Body of pancreas (tissue), 4 donors: ENCODE results near the gene KLHL1. TPM values are rescaled to one million over a fixed set of nuclear protein-coding genes. Genes with fewer than 3 reads are reported as not detected.

Experiments
- ATAC-seq: fragments of 150-250 bp; one replicate; pipeline ENCODE4 v1.9.1; 2016
- DNase-seq, 4 donors: peaks; one replicate each; pipeline ENCODE4 v3.0.0-alpha.2; 2019
- H3K27ac ChIP-seq, 4 donors: fragments of 200-600 bp; sonication (generic); 1 replicate in 3 of 4; 2 replicates in 1 of 4; pipeline versions ENCODE4 v1.5.1 to v1.6.1; 2016 to 2019; ENCODE audit warnings: mild to moderate bottlenecking in 1 of 4, mixed read lengths in 1 of 4, moderate library complexity in 1 of 4
- H3K27me3 ChIP-seq, 2 donors: fragments of 200-600 bp; sonication (generic); one replicate each; pipeline ENCODE4 v1.6.0; 2016; ENCODE audit warnings: mild to moderate bottlenecking in 1 of 2
- H3K36me3 ChIP-seq, 2 donors: fragments of 200-600 bp; sonication (generic); replicated peaks in 1 of 2; 2 replicates each; pipeline ENCODE4 v1.5.1; 2016; ENCODE audit warnings: low read depth in 2 of 2; ENCODE audit not compliant: insufficient read depth in 1 of 2
- H3K4me1 ChIP-seq: fragments of 200-600 bp; sonication (generic); one replicate; pipeline ENCODE4 v1.6.0; 2016
- H3K4me3 ChIP-seq, 2 donors: fragments of 200-600 bp; sonication (generic); 1 replicate in 1 of 2; 2 replicates in 1 of 2; pipeline ENCODE4 v1.5.1; 2016 to 2019
- H3K9me3 ChIP-seq, 3 donors: fragments of 200-600 bp; sonication (generic); 1 replicate in 2 of 3; 2 replicates in 1 of 3; pipeline ENCODE4 v1.5.1; 2016
- CTCF ChIP-seq, 7 experiments: fragments of 450-650 bp in 4 of 7; fragments of 200-600 bp in 3 of 7; sonication (generic) in 3 of 7; IDR thresholded peaks; one replicate each; pipeline ENCODE4 v1.5.1; 2016 to 2019; ENCODE audit warnings: antibody characterized with exemption in 7 of 7
- POLR2A ChIP-seq, 3 donors: fragments of 450-650 bp; IDR thresholded peaks; one replicate each; pipeline ENCODE4 v1.6.1; 2016; ENCODE audit warnings: antibody characterized with exemption in 3 of 3, mild to moderate bottlenecking in 2 of 3
- WGBS, 2 donors: methylation state at CpG; one replicate each; pipeline ENCODE4 v1.1.5; 2017; 5-methylcytosine and 5-hydroxymethylcytosine counted together
- intact Hi-C: fragments of 100-400 bp; cut with DNase I; formaldehyde crosslinking; loops from one replicate; pipeline ENCODE4 v1.15.1; 2023
- total RNA-seq, 2 donors: library from RNA; depleted of rRNA; stranded (reverse); fragments of >200 nt; gene quantifications; one replicate each; pipeline ENCODE4 v1.1.0, GENCODE V29; 2016

The KLHL1 gene
- total RNA-seq, 2 donors from 2014 or later, result 0.26 TPM; not detected in 1

- WGBS, 2 donors, result 90% methylated on average over 2 of the region's 2 CpGs
- no peak for ATAC-seq
- DNase-seq, result no peak
Observed at GRCh38 chr13:69796256-69796655, 312.0 kb downstream of the KLHL1 start.

GRCh38 chr13:69793783-69794453, 314.3 kb downstream of the KLHL1 start:
- H3K27ac ChIP-seq, result no peak overlapping the region
- H3K27me3 ChIP-seq, result no peaks in the 10 kb centered on the region
- no peak overlapping the region for H3K4me3 ChIP-seq
- ATAC-seq (no peak), DNase-seq (no peak)
- no peaks in the 10 kb centered on the region for H3K9me3 ChIP-seq
- no peak for TF ChIP-seq CTCF (IDR thresholded peaks at IDR 0.05)
- no peak for TF ChIP-seq POLR2A (IDR thresholded peaks at IDR 0.05)
- intact Hi-C loops, result no loop called here
- H3K36me3 ChIP-seq, result no peaks in the 10 kb centered on the region
- no peaks in the 10 kb centered on the region for H3K4me1 ChIP-seq
- WGBS, 2 donors, result 31 to 37% methylated on average over 3 of the region's 3 CpGs

More at GRCh38 chr13:69796256-69796655, 312.0 kb downstream of the KLHL1 start:
- Histone ChIP-seq H3K27me3 (no peaks in the 10 kb centered on the region), H3K27ac (no peak overlapping the region), H3K36me3 (no peaks in the 10 kb centered on the region), H3K4me1 (no peaks in the 10 kb centered on the region), H3K4me3 (no peak overlapping the region), H3K9me3 (no peaks in the 10 kb centered on the region)
- TF ChIP-seq POLR2A (IDR thresholded peaks at IDR 0.05) (no peak), CTCF (IDR thresholded peaks at IDR 0.05) (no peak)
- intact Hi-C loops, result no loop called here

- no peak for DNase-seq
- Histone ChIP-seq H3K27me3 (no peaks in the 10 kb centered on the region), H3K4me1 (no peaks in the 10 kb centered on the region), H3K27ac (no peak overlapping the region), H3K4me3 (no peak overlapping the region), H3K36me3 (no peaks in the 10 kb centered on the region), H3K9me3 (no peaks in the 10 kb centered on the region)
- WGBS, 2 donors, result 74 to 83% methylated on average over 4 of the region's 4 CpGs
- ATAC-seq, result no peak
- intact Hi-C loops, result no loop called here
- TF ChIP-seq CTCF (IDR thresholded peaks at IDR 0.05) (no peak), POLR2A (IDR thresholded peaks at IDR 0.05) (no peak)
Observed at GRCh38 chr13:69776937-69777336, 331.3 kb downstream of the KLHL1 start.

- Histone ChIP-seq H3K27ac (no peak overlapping the region), H3K36me3 (no peaks in the 10 kb centered on the region), H3K27me3 (no peaks in the 10 kb centered on the region), H3K4me3 (no peak overlapping the region), H3K4me1 (no peaks in the 10 kb centered on the region), H3K9me3 (peaks cover 0 to 12% (median 0%) of the 10 kb centered on the region in 3 donors)
- DNase-seq (no peak), ATAC-seq (no peak)
- intact Hi-C loops, result no loop called here
- 83 to 95% methylated on average over 3 of the region's 3 CpGs for WGBS, 2 donors
- no peak for TF ChIP-seq POLR2A (IDR thresholded peaks at IDR 0.05)
- TF ChIP-seq CTCF (IDR thresholded peaks at IDR 0.05), result no peak
Observed at GRCh38 chr13:69769608-69770007, 338.6 kb downstream of the KLHL1 start.

- no peaks in the 10 kb centered on the region for H3K36me3 ChIP-seq
- no peaks in the 10 kb centered on the region for H3K27me3 ChIP-seq
- ATAC-seq (no peak), DNase-seq (no peak)
- H3K27ac ChIP-seq, result no peak overlapping the region
- no peaks in the 10 kb centered on the region for H3K4me1 ChIP-seq
- H3K4me3 ChIP-seq, result no peak overlapping the region
- no peak for TF ChIP-seq POLR2A (IDR thresholded peaks at IDR 0.05)
- H3K9me3 ChIP-seq, result no peaks in the 10 kb centered on the region
- intact Hi-C loops, result no loop called here
- 72 to 80% methylated on average over 1 of the region's 1 CpG for WGBS, 2 donors
Observed at GRCh38 chr13:69761581-69761980, 346.7 kb downstream of the KLHL1 start.
